Erythroblast (primary cell): ENCODE results near the gene COX5B.
"Not testable (repeated sequence)": the region's sequence is repeated elsewhere in the genome, so short reads cannot be mapped to it uniquely, and the experiment has no call there.

Experiments used
- DNase-seq, 2 experiments: peaks; one replicate each; lab custom pipeline; 2025; lab: John Stamatoyannopoulos, UW
- GATA1 ChIP-seq: IDR thresholded peaks from 2 replicates; pipeline ENCODE4 v1.6.1; 2011; ENCODE audit warnings: low read depth, mild to moderate bottlenecking, control low read depth, low read length, moderate library complexity
- POLR2A ChIP-seq: IDR thresholded peaks from 2 replicates; pipeline ENCODE4 v1.6.1; 2011; ENCODE audit warnings: mild to moderate bottlenecking, low read length

Gene COX5B, protein sequence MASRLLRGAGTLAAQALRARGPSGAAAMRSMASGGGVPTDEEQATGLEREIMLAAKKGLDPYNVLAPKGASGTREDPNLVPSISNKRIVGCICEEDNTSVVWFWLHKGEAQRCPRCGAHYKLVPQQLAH

DNA sequence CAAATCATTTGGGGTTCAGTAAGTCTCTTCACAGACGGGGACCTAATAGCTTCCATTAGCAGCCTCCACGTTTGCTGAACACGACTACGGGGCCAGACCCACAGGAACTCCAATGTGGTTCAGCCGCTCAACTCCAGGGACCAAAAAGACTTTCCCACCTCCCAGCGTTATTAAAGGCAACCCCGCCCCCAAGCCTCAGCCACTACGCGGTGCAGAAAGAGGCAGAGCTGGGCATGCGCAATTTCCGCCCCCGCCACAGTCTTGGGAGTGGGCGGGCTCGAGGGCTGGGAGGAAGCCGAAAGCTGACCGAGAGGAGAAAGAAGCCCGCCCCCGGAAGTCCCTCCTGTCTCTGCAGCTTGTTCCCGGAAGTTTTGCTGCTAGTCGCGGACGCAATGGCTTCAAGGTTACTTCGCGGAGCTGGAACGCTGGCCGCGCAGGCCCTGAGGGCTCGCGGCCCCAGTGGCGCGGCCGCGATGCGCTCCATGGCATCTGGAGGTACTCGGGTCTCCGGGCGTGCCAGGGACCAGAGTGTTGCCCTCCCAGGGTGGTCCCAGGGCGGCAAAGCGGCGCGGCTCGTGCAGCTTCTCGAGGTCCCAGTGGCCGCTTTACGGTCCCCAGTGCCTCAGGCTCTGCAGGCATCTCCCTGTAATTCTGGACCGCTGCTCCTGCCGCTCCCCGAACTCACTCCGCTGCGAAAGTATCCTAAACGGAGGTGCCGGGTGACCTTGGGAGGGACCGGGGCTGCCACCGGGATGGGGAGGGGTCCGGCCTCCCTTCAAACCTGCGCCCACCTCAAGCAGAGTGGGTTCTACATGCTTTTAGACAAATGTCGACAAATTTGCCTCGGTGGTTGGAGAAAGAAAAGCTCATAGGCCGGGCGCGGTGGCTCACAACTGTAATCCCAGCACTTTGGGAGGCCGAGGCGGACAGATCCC is at the start of gene COX5B:
COX5B (plus strand) TSS at position 368 of the 935 bp plus-strand sequence; CDS start at position 393, 25 bp downstream.
- TF ChIP-seq POLR2A (peak; percentile 96), GATA1 (no peak)
- peak; percentile 97 to 98 for DNase-seq

DNA sequence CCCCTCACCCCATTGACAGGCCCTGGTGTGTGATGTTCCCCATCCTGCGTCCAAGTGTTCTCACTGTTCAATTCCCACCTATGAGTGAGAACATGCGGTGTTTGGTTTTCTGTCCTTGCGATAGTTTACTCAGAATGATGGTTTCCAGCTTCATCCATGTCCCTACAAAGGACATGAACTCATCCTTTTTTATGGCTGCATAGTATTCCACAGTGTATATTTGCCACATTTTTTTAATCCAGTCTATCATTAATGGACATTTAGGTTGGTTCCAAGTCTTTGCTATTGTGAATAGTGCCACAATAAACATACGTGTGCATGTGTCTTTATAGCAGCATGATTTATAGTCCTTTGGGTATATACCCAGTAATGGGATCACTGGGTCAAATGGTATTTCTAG is 49.7 kb upstream of the COX5B start:
- not testable (repeated sequence) for DNase-seq

DNA sequence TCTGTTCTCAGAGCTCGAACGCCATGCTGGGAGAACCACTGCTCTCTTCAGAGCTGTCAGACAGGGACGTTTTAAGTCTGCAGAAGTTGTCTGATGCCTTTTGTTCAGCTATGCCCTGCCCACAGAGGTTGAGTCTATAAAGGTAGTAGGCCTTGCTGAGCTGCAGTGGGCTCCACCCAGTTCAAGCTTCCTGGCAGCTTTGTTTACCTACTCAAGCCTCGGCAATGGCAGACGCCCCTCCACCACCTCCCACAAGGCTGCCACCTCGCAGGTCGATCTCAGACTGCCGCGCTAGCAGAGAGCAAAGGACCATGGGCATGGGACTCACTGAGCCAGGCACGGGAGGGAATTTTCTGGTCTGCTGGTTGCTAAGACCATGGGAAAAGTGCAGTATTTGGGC is 44.3 kb upstream of the COX5B start:
- DNase-seq, result not testable (repeated sequence)

DNA sequence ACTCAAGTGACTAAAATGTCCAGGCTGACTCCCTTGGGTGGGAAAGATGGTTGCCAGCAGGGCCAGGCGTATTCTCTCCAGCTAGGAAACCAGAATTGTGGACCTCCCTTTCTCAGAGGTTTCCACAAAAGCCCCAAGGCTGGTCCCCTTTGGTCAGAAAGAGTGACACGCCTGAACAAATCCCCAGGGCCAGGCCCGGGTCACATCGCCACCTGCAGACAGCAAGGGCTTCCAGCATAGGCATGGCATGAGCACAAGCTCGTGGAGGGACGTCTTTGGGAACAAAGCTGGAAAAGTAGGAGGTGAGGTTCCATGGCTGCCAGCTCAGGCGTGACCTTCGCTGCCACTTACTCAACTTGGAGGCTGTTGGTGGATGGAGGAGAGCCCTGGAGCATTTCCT is 40.8 kb upstream of the COX5B start:
- not testable (repeated sequence) for DNase-seq

DNA sequence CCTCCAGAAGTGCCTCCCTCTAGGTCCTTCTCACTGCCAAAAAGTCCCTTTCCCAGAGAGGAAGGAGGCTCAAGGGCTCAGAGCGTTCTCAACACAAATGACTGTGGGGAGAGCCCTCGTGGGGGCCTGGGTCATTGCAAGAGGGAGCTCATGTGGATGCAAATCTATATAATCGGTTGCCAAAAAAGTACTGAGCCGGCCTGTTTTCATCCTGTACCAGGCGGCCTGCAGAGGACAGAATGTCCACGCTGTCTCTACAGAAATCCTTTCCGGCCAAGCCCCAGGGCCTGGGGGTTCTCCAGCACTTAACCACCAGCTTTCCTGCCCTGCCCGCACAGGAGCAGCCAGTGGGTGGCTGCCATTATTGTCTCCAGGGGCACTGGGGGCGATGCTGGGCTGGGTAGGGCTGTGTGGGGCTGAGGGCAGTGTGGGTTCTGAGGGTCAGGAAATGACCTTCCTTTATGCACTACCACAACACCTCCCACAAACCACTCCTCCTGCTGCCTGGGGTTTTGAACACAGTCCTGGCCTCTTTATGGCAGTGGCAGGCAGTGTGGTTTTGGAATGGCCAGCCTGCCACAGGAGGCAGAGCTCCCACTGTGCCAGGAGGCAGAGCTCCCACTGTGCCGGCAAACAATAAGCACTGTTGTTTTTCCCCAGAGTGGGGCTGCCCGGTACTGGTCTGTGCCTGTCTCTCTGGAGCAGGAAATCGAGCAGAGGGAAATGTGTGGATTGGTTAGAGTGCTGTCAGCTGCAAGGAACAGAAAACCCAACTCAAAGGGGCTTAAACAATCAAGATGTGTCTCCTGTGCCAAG is 40.1 kb upstream of the COX5B start:
- not testable (repeated sequence) for DNase-seq

DNA sequence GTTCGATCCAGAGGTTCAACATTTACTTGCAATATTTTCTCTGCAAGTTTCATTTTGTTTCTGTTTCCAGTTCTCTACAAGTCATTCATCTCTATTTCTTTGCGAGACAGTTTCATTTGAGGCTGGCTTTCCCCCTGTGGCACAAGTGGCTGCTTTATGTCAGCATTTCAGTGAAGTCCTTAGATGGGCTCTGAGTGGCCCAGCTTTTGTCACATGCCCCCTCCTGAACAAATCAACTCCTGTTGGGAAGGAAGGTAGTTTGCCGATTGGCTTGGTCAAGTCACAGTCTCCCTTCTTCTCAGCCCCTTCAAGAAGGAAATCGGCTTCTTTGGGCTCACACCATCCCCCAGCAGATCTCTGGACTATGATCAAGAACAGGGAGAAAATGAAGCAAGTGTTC is 37.1 kb upstream of the COX5B start:
- not testable (repeated sequence) for DNase-seq

DNA sequence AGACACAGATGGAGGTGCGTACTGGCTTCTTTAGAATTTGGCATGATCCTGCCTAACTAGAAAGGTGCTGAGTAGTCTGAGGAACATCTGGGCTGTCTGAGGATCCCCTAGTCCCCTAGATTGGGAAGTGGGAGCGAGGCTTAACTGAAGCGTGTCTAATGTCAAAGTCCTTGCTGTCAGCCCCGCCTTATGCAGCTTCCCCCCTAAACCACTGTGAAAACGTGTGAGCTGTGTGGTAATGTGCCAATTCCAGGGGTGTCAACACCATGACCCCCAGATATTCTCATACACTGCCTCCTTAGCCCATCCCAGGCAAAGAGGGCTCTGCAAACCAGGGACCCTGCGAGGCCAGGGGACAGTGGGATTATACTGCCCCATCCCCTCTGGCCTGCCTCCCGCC is 34.0 kb upstream of the COX5B start:
- DNase-seq, result not testable (repeated sequence)

DNA sequence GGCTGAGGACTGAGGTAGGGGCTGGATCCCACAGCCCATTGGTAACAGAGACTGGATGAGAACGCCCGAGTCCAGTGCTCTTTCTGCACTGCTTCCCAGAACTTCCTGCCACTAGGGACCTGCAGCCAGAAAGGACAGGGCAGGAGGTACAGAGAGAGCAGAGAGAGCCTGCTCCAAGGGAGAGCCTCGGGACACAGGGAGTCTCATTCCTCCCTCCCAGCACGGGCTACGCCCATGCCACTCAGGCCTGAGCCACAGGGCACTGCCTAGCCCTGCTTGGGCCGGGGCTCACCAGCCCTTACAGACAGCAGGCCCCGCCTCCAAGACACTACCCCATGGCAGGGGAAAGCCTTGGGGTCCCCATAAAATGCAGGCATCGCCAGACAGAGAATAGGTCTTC is 30.1 kb upstream of the COX5B start:
- not testable (repeated sequence) for DNase-seq

DNA sequence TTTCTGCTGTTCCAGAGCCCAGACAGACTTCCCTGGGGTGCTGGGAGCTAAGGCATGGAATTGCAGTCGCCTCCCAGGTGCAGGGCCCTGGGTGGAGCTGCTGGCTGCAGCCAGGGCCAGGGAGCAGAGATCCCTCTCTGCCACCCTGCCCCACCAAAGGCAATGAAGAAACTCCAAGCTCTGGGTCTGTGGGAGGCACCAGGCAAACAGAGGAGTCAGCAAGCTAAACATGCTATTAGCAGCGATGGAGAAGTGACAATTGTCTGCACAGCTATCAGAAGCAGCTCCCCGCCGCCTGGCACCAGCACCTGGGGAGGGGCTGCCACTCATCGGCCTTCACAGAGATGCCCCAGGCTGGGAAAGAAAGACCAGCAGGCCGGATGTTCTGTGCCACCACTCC is 28.0 kb upstream of the COX5B start:
- TF ChIP-seq GATA1, result no peak
- TF ChIP-seq POLR2A, result no peak
- DNase-seq, result no peak

DNA sequence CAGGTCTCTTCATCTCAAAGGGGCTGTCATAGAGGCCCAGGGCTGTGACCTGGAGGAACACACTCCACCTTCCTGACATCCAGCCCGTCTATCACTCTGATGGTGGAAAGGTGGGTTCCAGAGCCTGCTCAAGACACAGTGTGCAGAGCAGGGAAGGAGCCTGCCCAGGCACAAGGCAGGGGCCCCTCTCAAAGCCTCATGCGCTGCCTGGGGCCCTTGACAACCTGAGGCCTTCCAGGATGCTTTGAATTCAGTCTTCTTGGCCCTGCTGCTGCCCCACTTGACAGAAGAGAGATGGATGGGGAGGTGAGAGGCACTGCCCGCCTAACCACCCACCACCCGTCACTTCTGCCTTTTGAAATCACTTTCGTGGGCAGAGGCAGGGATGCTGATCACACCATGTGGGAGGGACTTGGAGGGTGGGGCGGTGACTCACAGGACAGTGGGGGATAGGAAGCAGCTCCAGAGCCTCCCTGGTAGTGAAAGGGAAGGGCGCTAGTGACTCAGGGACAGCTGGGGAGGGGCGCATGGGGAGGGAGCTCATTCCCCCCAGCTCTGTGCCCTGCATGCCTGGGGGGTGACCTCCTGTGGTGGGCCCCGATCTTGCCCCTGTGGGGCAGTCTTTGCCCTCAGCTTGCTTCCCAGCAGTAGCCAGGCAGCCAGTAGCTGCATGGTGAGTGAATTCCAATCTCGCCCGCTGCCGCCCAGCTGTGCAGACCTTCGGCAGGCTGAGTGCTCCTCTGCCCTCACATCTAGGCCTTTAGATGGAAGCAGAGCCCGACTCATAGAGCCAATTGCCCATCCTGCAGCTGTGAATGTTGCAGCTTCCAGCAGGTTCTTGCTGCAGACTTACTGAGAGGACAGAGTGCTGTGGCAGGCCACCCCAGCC is 26.7 kb upstream of the COX5B start:
- not testable (repeated sequence) for DNase-seq

DNA sequence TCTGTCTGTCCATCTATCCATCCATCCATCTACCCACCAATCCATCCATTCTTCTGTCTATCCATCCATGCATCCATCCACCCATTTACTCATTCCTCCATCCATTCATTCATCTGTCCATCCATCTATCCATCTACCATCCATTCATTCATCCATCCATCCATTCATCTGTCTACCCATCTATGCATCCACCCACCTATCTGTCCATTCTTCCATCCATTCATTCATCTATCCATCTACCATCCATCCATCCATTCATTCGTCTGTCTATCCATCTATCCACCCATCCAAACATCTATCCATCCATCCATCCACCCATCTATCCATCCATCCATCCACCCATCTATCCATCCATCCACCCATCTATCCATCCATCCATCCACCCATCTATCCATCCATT is 25.4 kb upstream of the COX5B start:
- DNase-seq, result not testable (repeated sequence)

DNA sequence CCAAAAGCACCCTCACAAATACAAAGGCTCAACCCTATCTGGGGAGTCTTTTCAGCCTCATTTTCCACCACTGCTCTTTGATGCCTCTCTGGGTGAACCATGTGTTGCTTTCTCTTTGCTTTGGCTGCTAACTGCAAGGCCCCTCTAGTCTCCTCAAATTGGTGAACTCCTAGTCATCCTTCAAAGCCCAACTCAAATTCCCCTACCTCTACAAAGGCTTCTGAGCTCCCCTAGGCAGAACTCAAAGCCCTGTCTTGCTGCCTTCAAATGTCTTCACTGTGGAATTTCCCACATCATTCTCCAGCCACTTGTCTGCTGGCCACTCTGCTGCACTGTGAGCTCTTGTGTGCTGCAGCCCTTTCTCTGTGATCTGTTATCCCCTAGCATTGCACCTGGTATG is 22.9 kb upstream of the COX5B start:
- not testable (repeated sequence) for DNase-seq

DNA sequence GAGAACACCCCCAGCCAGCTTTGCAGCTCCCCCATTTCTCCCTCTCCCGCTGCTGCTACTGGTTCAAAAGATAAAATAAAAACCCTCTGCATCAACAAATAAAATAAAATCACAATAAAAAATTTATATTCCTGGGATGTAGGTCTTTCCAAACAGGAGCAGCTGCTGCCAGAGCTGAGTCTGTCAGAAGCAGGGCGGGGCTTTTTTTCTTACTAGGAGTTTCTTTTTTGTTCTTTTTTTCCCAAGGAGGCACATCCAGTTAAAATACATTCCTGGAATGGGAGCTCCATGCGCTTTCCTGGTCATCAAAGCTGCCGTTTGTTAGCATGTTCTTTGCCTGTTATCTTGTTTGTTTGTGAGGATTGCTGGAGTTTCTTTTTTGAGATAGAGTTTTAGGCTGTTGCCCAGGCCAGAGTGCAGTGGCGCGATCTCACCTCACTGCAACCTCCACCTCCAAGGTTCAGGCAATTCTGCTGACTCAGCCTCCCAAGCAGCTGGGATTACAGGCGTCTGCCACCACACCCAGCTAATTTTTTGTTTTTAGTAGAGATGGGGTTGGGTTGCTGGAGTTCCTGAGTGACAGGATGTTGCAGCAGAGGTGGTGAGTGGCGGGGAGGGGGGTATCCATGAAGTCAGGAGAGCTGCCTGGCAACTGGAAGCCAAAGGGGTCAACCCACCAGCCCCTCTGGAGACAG is 20.4 kb upstream of the COX5B start:
- not testable (repeated sequence) for DNase-seq

DNA sequence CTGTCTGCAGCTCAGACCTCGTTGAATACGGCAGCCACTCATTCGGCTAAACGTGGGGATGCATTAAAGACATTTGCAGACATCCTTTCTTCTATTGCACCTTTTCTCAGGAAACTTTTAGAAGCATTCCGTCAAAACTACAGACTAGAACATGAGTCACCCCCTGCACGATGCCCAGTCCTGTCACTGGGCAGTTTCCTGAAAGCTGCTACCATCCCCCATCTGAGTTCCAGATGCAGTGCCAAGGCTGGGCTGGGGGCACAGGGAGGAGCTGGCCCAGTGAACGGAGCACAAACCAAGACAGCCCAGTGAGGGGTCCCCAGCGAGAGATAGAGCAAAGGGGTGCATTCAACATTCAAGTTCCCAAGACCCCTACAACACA is 19.8 kb upstream of the COX5B start:
- DNase-seq, result not testable (repeated sequence)
